ENCODE measurements around the gene PSMA5.
"Not testable (repeated sequence)": the region's sequence is repeated elsewhere in the genome, so short reads cannot be mapped to it uniquely, and the experiment has no call there.

Gene PSMA5

GRCh38 chr1:109392037-109392787 is 34.0 kb downstream of the PSMA5 start:
- ATAC-seq = no peak

GRCh38 chr1:109391626-109392025 is 34.6 kb downstream of the PSMA5 start:
- ATAC-seq = no peak

- ATAC-seq = no peak
These were observed 35.1 kb downstream of the PSMA5 start for GRCh38 chr1:109391157-109391556.

GRCh38 chr1:109389638-109390341 is 36.5 kb downstream of the PSMA5 start:
- no peak for ATAC-seq

- ATAC-seq = no peak
These were observed 37.2 kb downstream of the PSMA5 start for GRCh38 chr1:109388884-109389637.

- no peak for ATAC-seq
These were observed 38.0 kb downstream of the PSMA5 start for GRCh38 chr1:109388208-109388711.

GRCh38 chr1:109386054-109386717 is 40.1 kb downstream of the PSMA5 start:
- ATAC-seq = no peak

- no peak for ATAC-seq
These were observed 40.8 kb downstream of the PSMA5 start for GRCh38 chr1:109385417-109385816.

GRCh38 chr1:109383854-109384253 is 42.4 kb downstream of the PSMA5 start:
- ATAC-seq = no peak

GRCh38 chr1:109383087-109383779 is 43.0 kb downstream of the PSMA5 start:
- no peak for ATAC-seq

- no peak for ATAC-seq
These were observed 44.7 kb downstream of the PSMA5 start for GRCh38 chr1:109381573-109381972.

GRCh38 chr1:109379907-109380306 is 46.3 kb downstream of the PSMA5 start:
- no peak for ATAC-seq

GRCh38 chr1:109379422-109379821 is 46.8 kb downstream of the PSMA5 start:
- no peak for ATAC-seq

- no peak for ATAC-seq
These were observed 48.5 kb downstream of the PSMA5 start for GRCh38 chr1:109377698-109378097.

GRCh38 chr1:109373696-109374095 is 52.6 kb downstream of the PSMA5 start:
- ATAC-seq = not testable (repeated sequence)

GRCh38 chr1:109373126-109373525 is 53.1 kb downstream of the PSMA5 start:
- no peak for ATAC-seq

GRCh38 chr1:109372281-109372680 is 54.0 kb downstream of the PSMA5 start:
- ATAC-seq = no peak

- ATAC-seq = peak in 1 of 2 donors; percentile 59
These were observed 54.9 kb downstream of the PSMA5 start for GRCh38 chr1:109371341-109371739.

- ATAC-seq = no peak
These were observed 55.4 kb downstream of the PSMA5 start for GRCh38 chr1:109370712-109371340.

GRCh38 chr1:109369167-109369746 is 57.0 kb downstream of the PSMA5 start:
- no peak for ATAC-seq

- no peak for ATAC-seq
These were observed 57.8 kb downstream of the PSMA5 start for GRCh38 chr1:109368464-109368863.

All from activated CD4-positive, CD25-positive, alpha-beta regulatory T cell treated with anti-CD3 and anti-CD28 coated beads, Interleukin-2, amount 50 U/mL, for 24 hours (primary cell).